Measurements from ENCODE around the gene ROR2. TPM values are rescaled to one million over a fixed set of nuclear protein-coding genes. Genes with fewer than 3 reads are reported as not detected.
"Not testable (repeated sequence)": the region's sequence is repeated elsewhere in the genome, so short reads cannot be mapped to it uniquely, and the experiment has no call there.

Gene ROR2
- total RNA-seq, 4 donors from 2014 or later = 4.2 to 23.2 (median 11.2) TPM

DNA sequence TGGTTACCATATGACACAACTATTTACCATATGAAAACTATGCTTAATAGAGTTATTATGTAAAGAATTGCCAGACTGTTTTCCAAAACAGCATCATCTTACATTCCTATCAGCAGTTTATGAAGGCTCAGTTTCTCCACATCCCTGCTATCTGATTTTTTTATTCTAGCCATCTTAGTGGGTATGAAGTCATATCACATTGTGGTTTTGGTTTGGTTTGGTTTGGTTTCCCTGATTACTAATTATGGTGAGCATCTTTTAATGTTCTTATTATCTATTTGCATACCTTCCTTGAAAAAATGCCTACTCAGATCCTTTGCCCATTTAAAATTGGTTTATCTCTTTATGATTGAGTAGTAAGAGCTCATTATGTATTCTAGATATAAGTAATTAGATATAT is 327.0 kb downstream of the ROR2 start:
- Histone ChIP-seq H3K27me3 (no peaks in the 10 kb centered on the region), H3K4me1 (no peaks in the 10 kb centered on the region), H3K9me3 (no peaks in the 10 kb centered on the region), H3K36me3 (no peaks in the 10 kb centered on the region), H3K4me3 (no peak overlapping the region), H3K27ac (no peak overlapping the region)
- in situ Hi-C loops (cut with MboI; ENCODE audit: low pct_ligation_motif_present in 1 of 4, low pct_unique_long_range_greater_than_20kb in 1 of 4, low sequenced_read_pairs in 3 of 4) = no loop called here
- intact Hi-C loops (cut with DNase I; ENCODE audit: low total_unique reads) = no loop called here
- no peak for TF ChIP-seq EP300 (IDR thresholded peaks at IDR 0.05; ENCODE audit: low read depth)
- TF ChIP-seq, protein P1, sequence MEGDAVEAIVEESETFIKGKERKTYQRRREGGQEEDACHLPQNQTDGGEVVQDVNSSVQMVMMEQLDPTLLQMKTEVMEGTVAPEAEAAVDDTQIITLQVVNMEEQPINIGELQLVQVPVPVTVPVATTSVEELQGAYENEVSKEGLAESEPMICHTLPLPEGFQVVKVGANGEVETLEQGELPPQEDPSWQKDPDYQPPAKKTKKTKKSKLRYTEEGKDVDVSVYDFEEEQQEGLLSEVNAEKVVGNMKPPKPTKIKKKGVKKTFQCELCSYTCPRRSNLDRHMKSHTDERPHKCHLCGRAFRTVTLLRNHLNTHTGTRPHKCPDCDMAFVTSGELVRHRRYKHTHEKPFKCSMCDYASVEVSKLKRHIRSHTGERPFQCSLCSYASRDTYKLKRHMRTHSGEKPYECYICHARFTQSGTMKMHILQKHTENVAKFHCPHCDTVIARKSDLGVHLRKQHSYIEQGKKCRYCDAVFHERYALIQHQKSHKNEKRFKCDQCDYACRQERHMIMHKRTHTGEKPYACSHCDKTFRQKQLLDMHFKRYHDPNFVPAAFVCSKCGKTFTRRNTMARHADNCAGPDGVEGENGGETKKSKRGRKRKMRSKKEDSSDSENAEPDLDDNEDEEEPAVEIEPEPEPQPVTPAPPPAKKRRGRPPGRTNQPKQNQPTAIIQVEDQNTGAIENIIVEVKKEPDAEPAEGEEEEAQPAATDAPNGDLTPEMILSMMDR (IDR thresholded peaks at IDR 0.05) = no peak
- no peak for TF ChIP-seq POLR2A (IDR thresholded peaks at IDR 0.05)
- no peak for TF ChIP-seq POLR2AphosphoS5 (IDR thresholded peaks at IDR 0.05)
- DNase-seq = no peak

DNA sequence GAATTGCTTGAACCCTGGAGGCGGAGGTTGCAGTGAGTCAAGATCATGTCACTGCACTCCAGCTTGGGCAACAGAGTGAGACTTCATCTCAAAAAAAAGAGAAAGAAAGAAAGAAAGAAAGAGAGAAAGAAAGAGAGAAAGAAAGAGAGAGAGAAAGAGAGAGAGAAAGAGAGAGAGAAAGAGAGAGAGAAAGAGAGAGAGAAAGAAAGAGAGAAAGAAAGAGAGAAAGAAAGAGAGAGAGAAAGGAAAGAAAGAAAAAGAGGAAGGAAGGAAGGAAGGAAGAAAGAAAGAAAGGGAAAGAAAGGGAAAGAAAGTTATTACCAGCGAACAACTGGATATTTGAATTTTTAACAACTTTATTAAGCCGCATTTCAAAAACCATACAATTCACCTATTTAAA is 327.9 kb downstream of the ROR2 start:
- in situ Hi-C loops (cut with MboI; ENCODE audit: low pct_ligation_motif_present in 1 of 4, low pct_unique_long_range_greater_than_20kb in 1 of 4, low sequenced_read_pairs in 3 of 4); DNase-seq; H3K36me3 ChIP-seq; H3K27ac ChIP-seq; H3K4me1 ChIP-seq; H3K4me3 ChIP-seq; H3K27me3 ChIP-seq; H3K9me3 ChIP-seq; intact Hi-C loops (cut with DNase I; ENCODE audit: low total_unique reads): not testable (repeated sequence)
- 95 to 100% methylated on average over 3 of the region's 3 CpGs for WGBS, 2 donors (ENCODE audit: low coverage in 1 of 2)

DNA sequence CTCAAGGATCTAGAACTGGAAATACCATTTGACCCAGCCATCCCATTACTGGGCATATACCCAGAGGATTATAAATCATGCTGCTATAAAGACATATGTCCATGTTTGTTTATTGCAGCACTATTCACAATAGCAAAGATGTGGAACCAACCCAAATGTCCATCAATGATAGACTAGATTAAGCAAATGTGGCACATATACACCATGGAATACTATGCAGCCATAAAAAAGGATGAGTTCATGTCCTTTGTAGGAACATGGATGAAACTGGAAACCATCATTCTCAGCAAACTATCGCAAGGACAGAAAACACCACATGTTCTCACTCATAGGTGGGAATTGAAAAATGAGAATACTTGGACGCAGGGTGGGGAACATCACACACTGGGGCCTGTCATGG is 336.0 kb downstream of the ROR2 start:
- H3K4me3 ChIP-seq; intact Hi-C loops (cut with DNase I; ENCODE audit: low total_unique reads); in situ Hi-C loops (cut with MboI; ENCODE audit: low pct_ligation_motif_present in 1 of 4, low pct_unique_long_range_greater_than_20kb in 1 of 4, low sequenced_read_pairs in 3 of 4); H3K27me3 ChIP-seq; DNase-seq; H3K4me1 ChIP-seq; H3K9me3 ChIP-seq; H3K36me3 ChIP-seq; H3K27ac ChIP-seq: not testable (repeated sequence)
- 100% methylated on average over 2 of the region's 2 CpGs; no CpG with 5 or more reads in 1 of the 2 donors for WGBS, 2 donors (ENCODE audit: low coverage in 1 of 2)

DNA sequence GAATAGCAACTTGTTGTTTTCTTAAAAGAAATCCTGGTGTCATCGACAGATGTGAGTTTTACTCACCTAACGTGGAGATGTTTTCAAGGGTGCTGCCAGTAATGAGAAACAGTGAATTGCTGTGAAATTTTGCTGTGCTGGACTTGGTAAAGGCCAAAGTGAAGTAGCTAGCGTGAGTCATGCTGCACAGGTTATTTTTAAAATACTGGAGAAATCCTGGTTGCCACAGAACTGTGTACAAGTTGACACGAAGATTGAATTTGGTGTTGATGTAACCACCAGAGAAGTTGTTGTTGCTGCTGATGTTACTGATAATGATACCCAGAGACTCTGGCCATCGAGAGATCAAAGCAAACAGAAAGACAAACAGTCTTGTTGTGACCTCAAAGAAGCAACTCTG is 338.4 kb downstream of the ROR2 start:
- Histone ChIP-seq H3K4me3 (no peak overlapping the region), H3K36me3 (no peaks in the 10 kb centered on the region), H3K9me3 (no peaks in the 10 kb centered on the region), H3K27ac (no peak overlapping the region), H3K4me1 (peaks cover 0 to 2% (median 0%) of the 10 kb centered on the region in 4 donors), H3K27me3 (no peaks in the 10 kb centered on the region)
- in situ Hi-C loops (cut with MboI; ENCODE audit: low pct_ligation_motif_present in 1 of 4, low pct_unique_long_range_greater_than_20kb in 1 of 4, low sequenced_read_pairs in 3 of 4) (no loop called here), intact Hi-C loops (cut with DNase I; ENCODE audit: low total_unique reads) (no loop called here)
- DNase-seq = no peak
- WGBS, 2 donors (ENCODE audit: low coverage in 1 of 2) = 34 to 61% methylated on average over 3 to 5 of the region's 5 CpGs
- TF ChIP-seq, protein P1 (IDR thresholded peaks at IDR 0.05) = no peak
- TF ChIP-seq POLR2A (IDR thresholded peaks at IDR 0.05) (no peak), EP300 (IDR thresholded peaks at IDR 0.05; ENCODE audit: low read depth) (no peak), POLR2AphosphoS5 (IDR thresholded peaks at IDR 0.05) (no peak)

DNA sequence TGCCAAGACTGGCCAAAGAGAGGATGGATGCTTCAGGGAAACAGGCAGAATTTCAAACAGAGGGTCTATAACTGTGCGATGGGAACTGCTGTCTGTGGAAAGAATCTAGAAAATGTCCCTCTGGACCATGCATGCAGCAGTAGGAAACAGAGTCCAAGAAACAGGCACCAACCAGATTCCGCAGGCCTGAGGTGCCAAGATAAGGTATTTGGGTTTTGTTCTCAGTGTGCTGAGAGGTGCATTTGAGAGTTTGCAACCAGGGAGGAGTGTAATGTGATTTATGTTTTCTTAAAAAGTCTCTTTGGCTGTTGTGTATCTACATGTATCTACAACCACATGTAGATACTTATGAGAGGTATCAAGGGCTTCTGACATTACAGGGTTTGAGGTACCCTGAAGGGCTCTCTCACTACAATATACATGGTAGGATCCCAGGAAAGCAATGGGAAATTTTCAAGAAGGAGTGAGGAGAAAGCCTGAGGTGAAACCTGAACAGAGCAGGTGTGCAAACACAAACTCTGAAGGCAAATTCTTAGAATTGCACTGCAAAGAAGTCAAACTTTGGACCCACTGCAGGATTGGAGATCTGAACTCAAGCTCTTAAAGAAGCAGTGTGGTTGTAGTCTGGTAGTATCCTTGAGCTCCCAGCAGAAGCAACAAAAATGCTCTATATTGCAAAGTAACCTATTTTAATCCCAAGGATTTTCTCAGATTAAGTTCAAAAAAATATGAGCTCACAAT is 343.6 kb downstream of the ROR2 start:
- Histone ChIP-seq H3K9me3 (no peaks in the 10 kb centered on the region), H3K36me3 (no peaks in the 10 kb centered on the region), H3K4me3 (no peak overlapping the region), H3K4me1 (peaks cover 0 to 21% (median 9%) of the 10 kb centered on the region in 4 donors), H3K27me3 (no peaks in the 10 kb centered on the region), H3K27ac (no peak overlapping the region)
- no peak for DNase-seq
- TF ChIP-seq EP300 (IDR thresholded peaks at IDR 0.05; ENCODE audit: low read depth) (no peak), POLR2A (IDR thresholded peaks at IDR 0.05) (no peak), POLR2AphosphoS5 (IDR thresholded peaks at IDR 0.05) (no peak)
- TF ChIP-seq, protein P1 (IDR thresholded peaks at IDR 0.05) = no peak
- in situ Hi-C loops (cut with MboI; ENCODE audit: low pct_ligation_motif_present in 1 of 4, low pct_unique_long_range_greater_than_20kb in 1 of 4, low sequenced_read_pairs in 3 of 4) = no loop called here
- intact Hi-C loops (cut with DNase I; ENCODE audit: low total_unique reads) = no loop called here
- WGBS, 2 donors (ENCODE audit: low coverage in 1 of 2) = 40 to 64% methylated on average over 1 to 2 of the region's 2 CpGs
